ENCODE measurements around the gene D2HGDH.
"Not testable (repeated sequence)": the region's sequence is repeated elsewhere in the genome, so short reads cannot be mapped to it uniquely, and the experiment has no call there.

The D2HGDH gene

DNA sequence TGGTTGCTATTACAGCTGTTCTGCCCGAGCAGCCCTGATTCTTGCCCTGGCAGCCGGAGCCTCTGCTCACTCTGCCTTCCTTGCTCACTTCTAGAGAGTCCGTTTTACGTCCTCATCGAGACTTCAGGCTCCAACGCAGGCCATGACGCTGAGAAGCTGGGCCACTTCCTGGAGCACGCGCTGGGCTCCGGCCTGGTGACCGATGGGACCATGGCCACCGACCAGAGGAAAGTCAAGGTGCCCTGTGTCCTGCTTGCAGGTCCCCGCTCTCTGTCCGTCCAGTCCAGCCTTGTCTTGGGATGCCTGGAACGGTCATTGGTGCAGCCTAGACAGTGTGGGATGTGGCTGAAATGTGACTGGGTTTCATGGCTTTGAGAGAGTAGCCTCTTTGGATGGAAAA, 16.7 kb downstream of the D2HGDH start:
- DNase-seq, result no peak

DNA sequence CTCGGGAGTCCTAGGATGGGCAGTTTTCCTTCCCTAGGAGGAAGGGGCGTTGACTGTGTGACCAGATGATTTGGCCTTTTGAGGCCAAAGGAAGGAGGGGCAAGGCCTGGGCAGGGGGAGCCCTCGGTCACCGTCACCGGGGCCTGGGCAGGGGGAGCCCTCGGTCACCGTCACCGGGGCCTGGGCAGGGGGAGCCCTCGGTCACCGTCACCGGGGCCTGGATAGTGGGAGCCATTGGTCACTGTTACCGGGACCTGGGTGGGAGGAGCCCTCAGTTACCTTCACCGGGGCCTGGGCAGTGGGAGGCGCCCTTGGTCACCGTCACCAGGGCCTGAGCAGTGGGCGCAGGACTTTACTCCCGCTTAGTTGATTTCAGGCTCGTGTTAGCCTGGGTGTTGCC, 17.3 kb downstream of the D2HGDH start:
- no peak for DNase-seq

- no peak for DNase-seq
These were observed 17.8 kb downstream of the D2HGDH start for GRCh38 chr2:241752253-241752652.

DNA sequence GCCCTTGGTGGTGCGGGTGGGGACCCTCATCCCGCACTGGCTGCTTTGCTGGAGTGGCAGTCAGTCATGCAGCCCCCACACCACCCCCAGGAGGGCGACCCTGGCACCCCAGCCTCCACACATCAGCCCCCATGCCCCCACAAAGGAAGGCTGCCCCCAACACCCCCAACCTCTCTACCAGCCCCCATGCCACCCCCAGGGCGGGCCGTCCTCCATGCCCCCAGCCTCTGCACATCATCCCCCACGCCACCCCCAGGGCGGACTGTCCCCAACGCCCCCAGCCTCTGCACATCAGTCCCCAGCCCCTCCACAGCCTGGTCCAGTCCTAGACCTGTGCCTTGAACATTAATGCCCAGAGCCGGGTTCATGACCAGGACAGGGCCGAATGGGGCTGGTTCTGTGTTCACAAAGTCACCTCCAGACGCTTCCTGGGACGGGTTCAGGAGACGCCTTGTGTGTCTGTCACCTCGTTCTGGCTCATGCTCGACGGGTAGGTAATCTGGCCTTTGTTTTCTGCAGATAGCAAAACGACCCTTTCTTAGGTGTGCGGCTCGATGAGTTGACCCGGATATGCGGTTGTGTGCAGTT, 18.4 kb downstream of the D2HGDH start:
- no peak for DNase-seq

DNA sequence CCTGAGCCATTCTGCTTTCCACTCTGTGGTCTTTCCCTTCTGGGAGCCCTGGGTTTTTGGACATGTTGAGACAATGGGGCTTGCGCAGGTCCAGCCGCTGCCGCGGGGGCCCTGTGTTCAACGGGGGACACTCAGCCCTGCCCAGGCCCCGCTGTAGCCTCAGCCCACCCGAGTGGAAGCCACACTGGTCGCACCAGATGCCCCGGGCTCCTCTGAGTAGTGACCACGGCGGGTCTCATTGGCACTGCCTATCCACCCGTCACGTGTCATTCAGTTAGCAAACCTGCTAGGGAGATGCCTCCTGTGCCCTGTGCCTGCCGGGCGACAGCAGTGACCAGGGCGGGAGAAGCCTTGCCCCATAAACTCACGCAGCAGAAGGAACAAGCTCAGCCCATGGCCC, 19.1 kb downstream of the D2HGDH start:
- DNase-seq, result no peak

DNA sequence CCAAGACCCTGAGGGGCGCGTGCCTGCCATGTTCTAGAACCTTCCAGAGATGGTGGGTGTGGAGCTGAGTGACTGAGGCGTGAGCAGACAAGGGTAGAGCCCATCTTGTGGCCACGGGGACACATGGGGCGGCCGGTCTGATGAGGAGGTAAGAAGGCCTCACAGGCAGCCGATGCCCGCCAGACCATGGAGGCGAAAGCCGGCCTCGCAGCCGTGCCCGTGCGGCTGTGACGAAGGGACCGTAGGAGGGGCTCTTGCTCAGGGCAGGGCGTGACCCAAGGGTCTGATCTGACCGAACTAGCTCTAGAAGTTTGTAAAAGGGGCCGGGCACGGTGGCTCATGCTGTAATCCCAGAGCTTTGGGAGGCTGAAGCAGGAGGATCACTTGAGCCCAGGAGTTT, 19.6 kb downstream of the D2HGDH start:
- no peak for DNase-seq

- DNase-seq, result no peak
These were observed 20.7 kb downstream of the D2HGDH start for GRCh38 chr2:241755166-241755565.

- no peak for DNase-seq
These were observed 21.3 kb downstream of the D2HGDH start for GRCh38 chr2:241755777-241756176.

GRCh38 chr2:241759067-241759807, 24.8 kb downstream of the D2HGDH start:
- no peak for DNase-seq

DNA sequence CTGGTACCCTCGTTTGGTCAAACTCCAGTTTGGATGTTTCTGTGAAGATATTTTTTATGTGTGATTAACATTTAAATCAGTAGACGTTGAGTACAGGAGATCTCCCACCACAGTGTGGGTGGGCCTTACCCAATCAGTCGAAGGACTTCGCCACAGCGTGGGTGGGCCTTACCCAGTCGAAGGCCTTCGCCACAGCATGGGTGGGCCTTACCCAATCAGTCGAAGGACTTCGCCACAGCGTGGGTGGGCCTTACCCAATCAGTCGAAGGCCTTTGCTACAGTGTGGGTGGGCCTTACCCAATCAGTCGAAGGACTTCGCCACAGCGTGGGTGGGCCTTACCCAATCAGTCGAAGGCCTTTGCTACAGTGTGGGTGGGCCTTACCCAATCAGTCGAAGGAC, 25.5 kb downstream of the D2HGDH start:
- DNase-seq, result not testable (repeated sequence)

- DNase-seq, result peak; percentile 21
These were observed 25.9 kb downstream of the D2HGDH start for GRCh38 chr2:241760301-241760771.

DNA sequence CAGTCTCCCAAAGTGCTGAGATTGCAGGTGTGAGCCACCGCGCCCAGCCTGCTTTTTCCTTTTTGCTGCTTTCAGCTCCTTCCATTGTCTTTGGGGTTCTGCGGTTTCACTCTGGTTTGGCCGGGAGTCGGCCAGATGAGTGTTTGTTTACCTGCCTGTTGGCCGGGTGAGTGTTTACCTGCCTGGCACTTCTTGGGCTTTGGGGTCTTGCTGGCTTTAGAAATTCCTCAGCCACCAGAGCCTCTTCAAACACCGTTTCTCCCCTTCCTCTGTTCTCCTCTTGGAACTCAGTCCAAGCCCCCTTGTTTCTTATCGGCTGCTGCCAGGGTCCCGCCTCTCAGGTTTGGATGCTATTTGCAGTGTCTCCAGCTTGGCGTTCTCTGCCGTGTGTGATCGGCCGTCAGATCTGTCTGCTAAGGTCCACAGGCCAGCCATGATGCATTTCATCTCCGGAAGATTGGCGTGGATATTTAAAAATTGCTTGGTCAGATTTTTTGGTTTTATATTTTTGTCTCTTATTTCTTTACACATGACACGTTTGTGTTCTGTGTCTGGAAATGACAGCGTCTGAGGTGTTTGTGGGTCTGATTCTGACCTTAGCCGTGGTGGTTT, 28.0 kb downstream of the D2HGDH start:
- DNase-seq, result peak; percentile 2

DNA sequence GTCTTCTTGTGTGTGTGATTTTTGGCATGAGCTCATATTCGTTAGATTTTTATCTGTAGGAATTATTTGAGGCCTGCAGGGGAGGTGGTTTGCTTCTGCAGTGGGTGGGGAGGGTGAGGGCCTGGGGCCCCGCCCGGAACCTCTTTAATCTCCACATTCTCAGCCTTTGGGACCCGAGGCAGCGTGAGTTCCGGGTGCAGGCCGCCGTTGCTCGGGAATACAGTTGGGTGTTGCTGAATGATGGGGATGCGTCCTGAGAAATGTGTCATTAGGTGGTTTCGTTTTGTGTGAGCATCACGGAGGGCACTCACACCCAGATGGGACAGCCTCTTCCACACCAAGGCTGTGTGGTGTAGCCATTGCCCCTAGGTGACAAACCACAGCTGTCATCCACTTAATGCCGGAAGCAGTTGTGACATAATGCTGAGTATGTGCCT, 28.5 kb downstream of the D2HGDH start:
- peak; percentile 43 for DNase-seq

GRCh38 chr2:241763551-241764274, 29.3 kb downstream of the D2HGDH start:
- peak; percentile 2 for DNase-seq

DNA sequence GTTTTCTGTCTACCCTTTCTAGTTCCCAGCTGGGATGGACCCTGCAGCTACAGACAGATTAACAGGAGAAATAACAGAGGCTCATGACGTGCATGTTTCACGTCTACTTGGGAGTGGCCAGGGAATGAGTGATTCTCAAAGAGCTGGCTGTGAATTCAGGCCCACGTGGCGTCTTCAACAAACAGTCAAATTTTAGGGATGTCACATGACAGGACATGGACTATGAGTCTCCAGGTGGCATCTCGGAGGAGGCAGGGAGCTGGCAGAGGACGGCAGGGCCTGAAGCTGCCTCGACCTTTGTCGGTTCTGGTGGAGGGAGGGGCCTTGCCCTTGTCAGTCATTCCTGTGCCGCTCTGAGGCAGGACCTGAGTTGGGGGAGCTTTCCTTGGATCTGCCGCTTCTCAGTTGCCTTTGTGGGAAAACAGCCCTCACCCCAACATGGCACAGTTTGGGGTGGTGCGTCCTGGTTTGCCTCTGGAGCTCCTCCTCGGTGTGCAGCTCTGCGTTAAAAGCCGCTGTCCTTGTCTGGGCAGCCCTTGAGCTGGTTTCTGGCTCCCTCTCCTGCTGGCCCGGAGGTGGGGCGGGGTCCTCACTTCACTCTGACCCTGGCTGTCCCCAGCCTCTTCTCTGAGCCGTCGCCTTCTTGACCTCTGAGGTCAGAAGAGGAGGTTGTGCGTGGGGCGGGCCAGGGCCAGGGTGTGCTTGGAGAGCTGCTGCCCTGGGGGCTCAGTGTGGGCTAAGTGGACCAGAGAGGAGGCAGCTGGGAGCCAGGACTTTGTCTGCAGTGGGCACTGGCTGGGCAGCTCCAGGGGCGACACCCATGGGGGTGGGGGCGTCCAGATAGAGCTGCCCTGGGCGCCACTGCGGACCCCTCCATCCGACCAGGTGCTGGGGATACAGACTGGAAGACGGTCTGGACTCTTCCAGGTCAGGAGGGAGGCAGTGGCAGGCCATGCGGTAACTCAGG, 30.1 kb downstream of the D2HGDH start:
- peak; percentile 2 for DNase-seq

- no peak for DNase-seq
These were observed 33.2 kb downstream of the D2HGDH start for GRCh38 chr2:241767464-241768250.

- DNase-seq, result no peak
These were observed 33.9 kb downstream of the D2HGDH start for GRCh38 chr2:241768251-241768711.

DNA sequence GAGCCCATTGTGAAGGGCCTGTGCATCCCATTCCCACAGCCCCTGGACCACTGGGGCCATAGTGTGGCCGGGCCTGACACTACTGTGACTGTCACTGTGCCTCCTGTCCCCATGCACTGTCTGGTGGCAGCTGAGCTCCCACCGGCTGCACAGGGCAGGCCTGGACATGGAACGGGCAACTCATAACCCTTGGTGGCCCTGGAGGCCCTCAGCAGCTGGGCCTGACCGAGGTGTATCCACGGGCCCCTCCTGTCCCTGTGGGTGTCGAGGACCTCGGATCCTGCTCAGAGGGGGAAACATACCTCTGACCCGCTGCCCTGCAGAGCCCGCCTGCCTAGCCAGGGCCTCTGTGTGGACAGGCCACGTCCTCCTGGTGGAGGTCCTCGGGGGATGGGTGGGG, 34.4 kb downstream of the D2HGDH start:
- DNase-seq, result no peak

GRCh38 chr2:241769819-241770184, 35.4 kb downstream of the D2HGDH start:
- no peak for DNase-seq

- no peak for DNase-seq
These were observed 35.9 kb downstream of the D2HGDH start for GRCh38 chr2:241770185-241770935.

DNA sequence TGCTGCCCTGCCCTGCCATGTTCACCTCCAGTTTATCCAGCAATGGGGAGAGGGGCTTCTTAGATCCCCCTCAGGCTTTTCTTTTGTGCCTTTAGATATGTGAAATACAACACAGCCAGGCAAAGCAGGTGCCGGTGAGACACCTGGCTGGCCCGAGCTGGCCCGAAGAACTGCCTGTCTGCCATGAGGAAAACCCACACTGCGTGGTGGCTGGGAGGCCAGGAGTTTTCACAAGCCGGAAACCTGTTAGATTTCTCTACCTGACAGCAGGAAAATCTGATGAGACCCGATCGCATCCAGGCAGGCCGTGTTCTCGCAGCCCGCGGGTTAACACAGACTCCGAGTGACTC, 36.5 kb downstream of the D2HGDH start:
- no peak for DNase-seq

Measured in activated CD4-positive, alpha-beta T cell treated with anti-CD3 and anti-CD28 coated beads for 48 hours (primary cell).